GM21723 (cell line): Measurements from ENCODE around the gene TRAF3IP3.

Source experiments
- ATAC-seq: cut with Tn5 transposase; IDR thresholded peaks from one replicate; pipeline ENCODE4 v1.9.1; 2021; ENCODE audit warnings: mild to moderate bottlenecking, moderate library complexity; ENCODE audit not compliant: unreplicated experiment

TRAF3IP3 gene

DNA sequence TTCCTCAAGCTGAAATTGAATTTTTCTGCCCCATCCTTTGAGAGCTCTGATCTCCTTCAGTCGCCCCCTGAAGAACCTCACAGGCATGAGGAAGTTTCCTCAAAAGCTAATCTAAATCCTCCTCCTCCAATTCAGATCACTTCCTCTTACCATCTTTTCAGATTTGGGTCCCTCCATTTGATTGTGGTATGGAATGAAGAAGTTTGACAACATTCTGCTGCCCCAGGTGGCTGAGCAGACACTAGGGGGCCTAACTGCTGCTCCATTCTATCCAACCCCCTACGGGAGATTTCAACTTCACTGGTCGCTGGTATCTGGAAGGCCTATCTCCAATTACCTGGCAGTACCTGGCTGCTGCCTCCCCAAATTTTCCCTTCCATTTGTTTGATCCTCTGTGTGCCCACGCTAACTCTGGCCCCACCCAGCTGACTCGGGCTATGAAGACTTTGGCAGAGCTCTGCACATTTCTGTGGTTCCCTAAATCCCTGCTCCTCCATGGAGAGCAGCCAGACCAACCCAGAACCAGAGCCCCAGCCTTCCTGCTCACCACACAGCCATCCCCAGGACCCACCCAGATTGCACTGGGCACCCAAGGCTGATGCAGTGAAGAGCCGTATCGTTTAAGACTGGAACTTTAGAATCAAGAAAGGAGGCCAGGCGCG is 42.3 kb downstream of the TRAF3IP3 start:
- ATAC-seq, result no peak

DNA sequence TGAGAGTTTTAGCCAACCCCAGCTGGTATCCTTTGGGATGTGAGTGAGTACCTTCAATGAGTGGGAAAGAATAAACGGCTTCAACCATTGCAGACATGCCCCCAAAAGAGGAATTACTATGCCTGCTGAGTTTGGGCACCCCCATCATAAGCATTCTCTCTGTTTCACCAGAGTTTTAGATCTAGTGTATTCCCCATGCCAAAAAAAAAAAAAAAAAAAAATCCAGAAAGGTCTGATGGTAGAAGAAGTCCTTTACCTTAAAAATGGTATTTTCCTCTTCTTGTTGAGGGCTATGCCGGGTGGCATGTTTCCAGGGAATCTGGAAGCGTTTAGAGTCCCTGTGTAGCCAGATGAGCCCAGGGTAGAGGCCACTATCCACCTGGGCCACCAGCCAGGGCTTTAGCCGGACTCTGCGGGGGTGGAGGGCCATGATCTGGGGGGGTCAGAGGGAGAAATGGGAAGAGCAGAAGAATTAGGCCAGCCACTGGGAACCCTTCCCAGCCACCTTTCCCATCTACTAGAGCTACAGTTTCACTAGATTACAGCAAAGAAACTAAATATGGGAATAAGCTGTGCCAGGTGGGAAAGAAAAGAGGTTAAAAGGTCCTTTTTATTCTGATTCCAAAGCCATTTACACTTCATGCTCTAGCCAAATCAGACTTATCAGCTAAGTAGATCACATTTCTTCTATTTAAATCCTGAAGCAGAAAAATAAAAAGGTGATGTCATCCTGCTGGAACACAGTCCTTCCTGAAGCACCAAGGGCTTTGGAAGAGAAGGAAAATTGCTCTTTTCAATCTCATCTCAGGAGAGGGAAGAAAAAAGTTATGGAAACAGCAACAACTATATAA is 45.4 kb downstream of the TRAF3IP3 start:
- ATAC-seq, result no peak

DNA sequence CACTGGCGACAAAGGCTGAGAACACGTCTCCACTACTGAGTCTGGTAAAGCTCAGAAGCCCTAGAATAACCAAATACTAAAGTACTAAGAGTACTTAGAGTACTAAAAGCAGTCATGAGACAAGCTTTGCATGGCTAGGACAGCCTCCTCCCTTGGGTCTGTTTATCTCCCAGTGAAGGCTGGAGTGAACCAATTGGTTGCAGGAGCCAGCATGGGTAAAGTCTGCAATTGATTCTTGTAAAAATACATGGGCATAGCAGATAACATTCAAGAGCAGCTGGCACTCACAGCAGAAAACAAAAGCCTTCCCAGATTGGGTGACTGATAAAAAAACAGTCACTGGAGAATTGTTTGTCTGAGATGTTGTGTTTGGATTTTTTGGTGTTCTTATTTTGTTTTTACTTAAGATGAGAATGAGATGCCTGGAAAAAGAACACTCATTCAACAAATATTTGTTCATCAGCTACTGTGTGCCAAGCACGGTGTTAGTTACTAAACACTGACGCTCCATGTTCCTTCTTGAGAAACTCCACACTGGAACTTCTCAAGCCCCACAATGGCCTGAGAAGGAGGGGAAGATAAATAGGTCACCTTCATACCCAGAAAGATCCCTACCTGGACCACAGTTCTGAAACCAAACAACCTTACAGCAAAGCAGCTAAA is 46.4 kb downstream of the TRAF3IP3 start:
- ATAC-seq, result no peak

DNA sequence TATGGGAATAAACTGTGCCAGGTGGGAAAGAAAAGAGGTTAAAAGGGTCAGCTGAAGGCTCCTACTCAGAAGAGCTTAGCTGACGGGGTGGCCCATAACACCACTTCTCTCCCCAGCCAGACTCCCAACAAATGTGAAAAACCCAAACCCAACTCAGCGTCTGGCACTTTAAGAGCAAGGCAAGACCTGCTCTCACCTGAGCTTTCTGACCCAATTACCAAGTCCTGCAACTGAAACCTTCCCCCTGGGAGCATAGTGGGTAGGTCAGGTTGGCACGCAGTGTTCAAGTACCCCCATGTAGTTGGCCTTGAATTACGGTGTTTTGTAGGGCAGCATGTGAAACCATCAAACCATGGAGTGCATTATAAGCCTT is 46.9 kb downstream of the TRAF3IP3 start:
- no peak for ATAC-seq

DNA sequence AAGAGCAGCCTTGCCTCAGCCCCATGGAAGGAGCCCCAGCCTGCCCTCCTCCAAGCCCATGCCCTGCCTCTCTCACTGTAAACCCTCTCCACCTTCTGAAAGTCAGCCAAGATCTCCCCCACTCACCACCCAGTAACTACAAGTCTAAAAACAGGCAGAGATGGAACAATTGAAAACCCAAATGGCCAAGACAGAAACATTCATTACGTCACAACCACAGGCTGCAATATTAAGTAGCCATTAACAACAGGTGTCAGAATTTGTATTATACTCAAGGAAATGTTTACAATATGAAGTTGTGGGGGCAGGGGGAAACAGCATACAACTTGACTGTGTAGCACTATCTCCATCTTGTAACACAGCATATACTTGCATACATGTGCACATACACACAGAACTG is 47.7 kb downstream of the TRAF3IP3 start:
- ATAC-seq, result no peak

DNA sequence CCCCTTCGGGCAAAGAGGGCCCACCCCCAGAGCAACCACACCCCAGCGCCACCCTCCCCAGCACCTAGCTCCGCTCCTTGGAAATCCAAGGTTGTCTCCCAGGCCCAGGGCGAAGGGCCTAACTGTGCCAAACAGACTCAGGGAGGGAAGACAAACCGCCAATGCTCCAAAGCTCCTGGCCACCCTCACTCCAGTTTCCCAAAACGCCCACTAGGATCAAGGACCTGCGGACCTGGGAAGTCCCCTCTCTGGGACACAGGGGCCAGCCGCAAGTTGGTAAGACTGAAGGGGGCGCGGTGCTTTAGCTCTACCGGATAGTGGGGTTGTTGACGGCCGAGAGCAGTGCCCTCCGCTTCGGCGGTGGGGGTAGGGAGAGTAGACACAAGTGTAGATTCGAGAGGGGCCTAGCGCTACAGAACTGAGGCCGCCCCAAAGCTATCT is 49.5 kb downstream of the TRAF3IP3 start:
- no peak for ATAC-seq

DNA sequence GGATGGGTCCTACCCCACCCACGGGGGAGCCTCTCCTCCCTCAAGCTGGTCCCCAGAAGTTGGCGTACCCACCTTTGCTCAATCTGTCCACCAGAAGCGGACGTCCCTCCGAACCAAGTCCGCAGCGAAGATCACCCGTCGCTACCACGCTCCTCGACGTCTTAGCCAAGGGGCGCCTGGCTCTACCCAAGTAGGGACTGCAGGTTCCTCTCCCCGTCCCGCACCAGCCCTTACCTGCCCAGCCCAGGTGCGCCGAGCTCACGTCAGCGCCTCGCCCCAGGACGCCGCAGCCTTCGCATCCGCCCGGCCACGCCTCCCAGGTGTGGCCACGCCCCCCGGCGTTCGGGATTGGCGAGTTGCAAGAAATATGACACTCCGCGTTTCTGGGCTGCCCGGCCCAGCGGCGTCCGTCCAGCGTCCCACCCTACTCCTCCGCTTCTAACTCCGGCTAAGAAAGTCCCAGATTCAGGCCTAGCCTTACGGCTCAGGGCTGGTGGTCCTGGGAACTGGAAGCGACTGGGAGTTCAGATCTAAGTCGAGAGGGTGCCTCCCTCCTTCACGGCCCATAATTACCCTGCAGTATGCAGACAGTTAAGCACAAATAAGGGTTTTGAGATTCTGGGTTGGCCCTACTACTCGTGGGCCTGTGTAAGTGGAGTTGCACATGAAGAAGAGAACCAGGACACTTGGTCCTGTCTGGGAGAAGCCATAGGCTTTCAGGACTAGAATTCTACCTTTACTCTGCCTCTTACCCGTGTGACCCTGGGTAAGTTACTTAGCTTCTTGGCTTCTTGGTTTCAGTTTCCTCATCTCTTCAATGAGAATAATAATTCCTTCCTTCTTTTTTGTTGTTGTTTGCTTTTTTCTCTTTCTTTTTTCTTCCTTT is 50.3 kb downstream of the TRAF3IP3 start, which contains the start of gene IRF6:
Gene IRF6 (minus strand): TSS at position 268 of the 886 bp plus-strand sequence. CDS start 4,729 bp downstream, outside the sequence.
- ATAC-seq, result peak; percentile 95

DNA sequence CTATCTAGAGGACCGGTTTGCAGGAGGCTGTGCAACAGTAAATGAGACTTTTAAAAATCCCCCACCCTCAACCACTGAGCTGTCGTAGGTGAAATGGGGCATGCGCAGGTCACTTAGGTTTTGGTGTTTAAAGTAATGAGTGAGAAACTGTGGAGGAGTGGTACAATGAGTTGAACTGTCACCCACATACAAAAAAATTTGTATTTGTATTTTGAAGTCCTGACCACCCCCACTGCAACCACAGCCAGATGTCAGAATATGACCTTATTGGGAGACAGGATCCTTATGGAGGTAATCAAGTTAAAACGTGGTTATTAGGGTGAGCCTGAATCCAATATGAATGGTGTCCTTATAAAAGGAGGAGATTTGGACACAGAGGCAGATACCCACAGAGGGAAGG is 51.7 kb downstream of the TRAF3IP3 start:
- ATAC-seq, result no peak

DNA sequence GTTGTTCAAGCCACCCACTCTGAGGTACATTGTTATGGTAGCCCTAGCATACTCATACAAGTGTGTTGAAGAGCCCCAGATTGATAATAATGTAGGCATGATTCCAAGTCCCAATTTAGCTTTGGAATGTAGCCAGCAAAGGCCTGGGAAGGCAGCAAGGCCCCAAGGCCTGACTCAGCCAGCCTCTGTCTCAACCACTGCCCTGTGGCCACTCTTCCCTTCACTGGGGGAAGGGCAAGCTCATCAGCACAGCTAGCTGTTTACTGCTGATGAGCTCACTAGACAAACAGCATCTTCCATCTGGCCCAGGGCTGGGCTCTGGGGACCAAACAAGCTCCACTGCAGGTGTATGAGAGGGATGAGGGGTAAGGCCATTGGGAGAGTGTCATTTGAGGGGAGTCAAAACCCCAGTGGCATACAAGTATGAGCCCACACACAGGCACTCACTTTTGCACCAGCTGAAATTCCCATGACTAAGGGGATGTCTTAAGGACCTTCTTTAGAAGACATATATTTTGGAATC is 52.3 kb downstream of the TRAF3IP3 start:
- no peak for ATAC-seq

DNA sequence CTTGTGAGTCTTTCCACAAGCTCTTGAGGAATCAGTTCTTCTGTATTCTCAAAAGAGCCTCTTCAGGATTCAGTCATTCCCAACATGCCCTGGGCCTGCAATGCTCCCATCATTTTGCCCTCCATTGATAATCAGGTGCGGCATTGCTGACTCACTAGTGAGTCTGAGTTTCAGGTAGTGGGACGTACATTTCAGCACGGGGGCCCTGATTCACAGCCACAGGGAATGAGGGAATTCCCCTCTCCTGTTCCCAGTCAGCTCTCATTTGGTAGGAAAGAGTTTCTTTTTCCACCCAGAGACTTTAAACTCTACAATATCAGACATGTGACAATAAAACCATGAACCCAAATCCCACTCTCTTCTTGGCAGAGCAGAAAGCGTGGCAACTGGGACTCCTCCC is 53.8 kb downstream of the TRAF3IP3 start:
- no peak for ATAC-seq

DNA sequence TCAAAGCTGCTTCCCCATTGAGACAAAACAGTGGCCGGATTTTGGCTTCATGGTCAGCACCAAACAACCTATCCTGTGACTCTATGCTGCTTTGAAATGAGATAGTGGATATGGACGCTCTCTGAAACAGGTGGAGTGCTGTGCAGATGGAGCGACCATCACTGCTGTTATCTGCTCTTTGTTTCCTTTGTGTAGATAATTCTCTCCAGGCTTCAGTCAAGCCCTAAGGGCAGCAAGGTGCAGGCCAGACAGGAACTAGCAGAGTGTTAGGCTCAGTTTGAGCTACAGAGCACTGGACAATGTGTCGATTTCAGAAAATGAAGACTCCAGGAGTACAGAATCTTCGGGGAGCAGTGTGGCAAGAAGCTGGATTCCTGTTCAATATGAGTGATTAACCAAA is 54.9 kb downstream of the TRAF3IP3 start:
- no peak for ATAC-seq

DNA sequence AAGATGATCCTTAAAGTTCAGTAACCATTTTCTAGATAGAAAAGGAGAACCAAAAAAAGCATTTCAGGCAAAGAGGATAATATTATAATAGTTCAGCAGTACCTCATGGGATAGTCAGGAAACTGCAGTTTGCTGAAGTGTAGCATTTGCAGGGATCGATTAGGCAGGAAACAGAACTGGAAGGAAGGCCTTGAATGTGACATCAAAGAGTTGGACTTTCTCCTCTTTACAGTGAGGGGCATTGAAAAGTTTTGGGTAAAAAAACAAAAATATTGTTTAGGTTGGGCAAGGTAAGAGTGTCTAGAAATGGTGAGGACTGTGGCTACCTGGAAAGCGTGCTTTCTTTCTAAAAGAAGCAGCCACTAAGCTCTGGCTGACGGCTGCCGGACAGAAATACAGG is 58.0 kb downstream of the TRAF3IP3 start:
- no peak for ATAC-seq

DNA sequence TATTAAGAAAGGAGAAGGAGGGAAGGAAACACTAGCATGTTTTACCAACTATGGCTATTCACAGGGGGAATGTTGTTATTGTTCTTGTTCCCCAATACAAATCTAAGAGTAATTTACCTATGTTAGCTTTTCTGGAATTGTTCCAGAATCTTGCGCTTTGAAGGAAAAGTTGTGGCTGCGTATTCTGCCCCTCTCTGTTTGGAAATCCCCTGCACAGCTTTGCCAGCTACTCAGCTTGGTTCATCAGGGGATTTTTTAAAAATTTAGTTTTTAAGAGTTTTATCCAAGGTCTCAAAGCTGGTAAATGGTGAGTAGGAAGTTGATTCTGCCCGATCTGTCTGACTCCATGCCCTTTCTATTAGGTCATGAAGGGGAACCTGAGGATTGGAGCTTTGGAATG is 59.6 kb downstream of the TRAF3IP3 start:
- no peak for ATAC-seq

DNA sequence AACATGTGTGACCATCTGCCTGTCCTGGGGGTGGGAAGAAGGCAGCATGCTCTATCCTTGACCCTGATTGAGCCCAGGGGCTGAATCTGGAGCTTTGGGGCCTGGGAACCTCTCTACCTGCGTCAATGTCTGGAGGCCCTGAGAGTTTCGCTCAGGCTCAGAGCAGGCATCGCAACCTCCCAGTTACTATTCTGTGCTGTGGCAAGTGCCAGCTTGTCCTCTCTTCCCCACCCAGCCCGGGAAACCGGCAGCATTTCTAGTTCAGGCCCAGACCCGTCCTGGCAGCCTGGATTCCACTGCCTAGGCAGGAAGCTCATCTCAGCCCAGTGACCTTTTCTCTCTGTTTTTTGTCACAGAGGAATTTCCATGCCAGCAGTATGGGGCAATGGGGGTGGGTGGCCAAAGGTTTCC is 60.1 kb downstream of the TRAF3IP3 start:
- no peak for ATAC-seq

DNA sequence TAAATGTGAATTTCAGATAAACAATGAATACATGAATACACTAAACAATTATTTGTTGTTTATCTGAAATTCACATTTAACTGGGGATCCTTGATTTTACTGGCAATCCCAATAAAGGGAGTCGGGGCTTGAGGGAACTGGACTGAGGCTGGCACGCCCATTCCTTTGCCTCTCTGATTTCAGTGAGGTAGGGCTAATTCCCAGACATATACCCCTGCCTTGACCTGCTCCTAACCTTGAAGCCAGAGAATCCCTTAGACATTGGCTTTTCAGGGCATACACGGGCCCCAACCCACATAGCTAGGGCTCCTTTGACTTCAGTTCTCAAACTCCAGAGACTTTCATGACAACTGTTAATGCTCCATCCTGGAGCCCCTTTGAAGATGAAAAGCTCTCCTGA is 61.1 kb downstream of the TRAF3IP3 start:
- ATAC-seq, result no peak

DNA sequence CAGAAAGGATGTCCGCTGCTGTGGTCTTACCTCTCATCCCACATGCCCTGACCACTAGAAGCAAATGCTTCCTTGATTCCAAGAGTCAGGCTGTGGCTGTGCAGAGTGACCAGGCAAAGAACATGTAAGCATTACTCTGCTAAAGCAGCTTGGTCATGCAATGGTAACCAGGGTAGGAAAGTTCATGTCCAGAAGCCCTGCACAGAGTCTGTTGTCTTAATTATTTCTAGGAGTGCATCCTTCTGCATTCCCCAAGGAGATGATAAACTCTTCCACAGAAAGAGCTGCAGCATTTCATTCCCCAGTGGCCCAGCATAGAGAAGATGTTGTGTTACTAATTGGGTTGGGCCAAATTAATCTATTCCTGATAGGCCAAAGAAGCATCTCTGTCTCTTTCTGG is 61.8 kb downstream of the TRAF3IP3 start:
- ATAC-seq, result no peak

DNA sequence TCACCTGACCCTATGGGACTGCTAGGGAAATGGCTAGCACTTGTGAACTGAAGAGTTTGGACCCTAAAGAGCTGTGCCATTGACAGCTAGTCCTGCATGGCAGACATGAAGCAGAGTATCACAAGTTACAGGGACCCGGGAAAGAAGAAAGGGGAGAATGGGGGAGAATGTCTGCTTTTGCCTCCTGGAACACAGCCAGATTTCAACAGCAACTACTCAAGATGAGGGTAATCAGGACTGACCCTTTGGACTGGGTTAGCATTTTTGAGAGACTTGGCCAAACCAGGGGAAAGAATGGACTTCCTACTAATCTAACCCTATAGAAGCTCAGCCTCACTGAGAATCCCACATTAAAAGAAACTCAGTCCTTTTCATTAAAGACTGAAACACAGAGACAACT is 63.2 kb downstream of the TRAF3IP3 start:
- no peak for ATAC-seq

DNA sequence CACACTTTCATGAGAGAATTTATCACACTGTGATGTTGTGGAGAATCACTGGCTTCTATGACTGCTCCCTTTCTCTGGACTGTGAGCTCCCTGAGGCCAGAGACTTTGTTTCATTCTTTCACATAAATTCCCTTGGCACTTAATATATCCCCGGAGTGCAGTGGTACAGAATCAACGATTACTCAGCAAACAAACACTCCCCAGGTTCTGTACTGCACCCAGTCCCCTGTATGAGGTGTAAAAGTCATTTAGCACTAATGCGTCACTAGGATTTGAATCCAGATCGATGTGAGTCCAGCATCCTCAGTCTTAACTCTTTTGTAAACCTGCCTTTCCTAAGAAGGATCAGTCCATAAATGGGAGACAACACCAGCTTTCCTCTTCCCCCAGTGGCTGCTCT is 65.1 kb downstream of the TRAF3IP3 start:
- ATAC-seq, result no peak

DNA sequence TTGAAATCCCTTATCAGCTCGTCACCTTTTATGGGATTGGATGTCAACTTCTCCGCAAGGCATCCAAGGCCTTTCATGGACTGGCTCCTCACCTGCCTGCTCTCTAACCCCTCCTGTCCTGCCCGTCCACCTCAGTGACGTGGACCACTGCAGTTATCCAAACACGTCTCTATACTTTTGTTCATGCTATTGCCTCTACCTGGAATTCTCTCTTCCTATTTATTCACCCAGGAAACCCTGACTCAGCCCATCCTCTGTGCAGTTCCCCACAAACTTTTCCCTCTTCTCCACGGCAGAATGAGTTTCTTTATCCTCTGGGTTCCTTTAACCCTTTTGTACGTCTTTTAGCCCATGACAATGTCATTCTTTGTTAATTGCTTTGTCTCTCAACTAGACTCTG is 66.9 kb downstream of the TRAF3IP3 start:
- no peak for ATAC-seq
